Muscle layer of duodenum (tissue), 2 donors: ENCODE results near the gene PTMS.

Experiments
- H3K27ac ChIP-seq: one replicate; pipeline ENCODE4 v1.7.0; 2013; ENCODE audit warnings: mild to moderate bottlenecking, low read length
- H3K27me3 ChIP-seq: one replicate; pipeline ENCODE4 v1.7.0; 2013; ENCODE audit warnings: low read depth, mild to moderate bottlenecking, control low read depth, low read length
- H3K36me3 ChIP-seq, 2 donors: one replicate each; pipeline ENCODE4 v1.7.0; 2013; ENCODE audit warnings: low read length in 2 of 2, control low read depth in 1 of 2, mild to moderate bottlenecking in 1 of 2; ENCODE audit not compliant: insufficient read depth in 2 of 2, control insufficient read depth in 1 of 2
- H3K4me1 ChIP-seq, 2 donors: one replicate each; pipeline ENCODE4 v1.7.0; 2013; ENCODE audit warnings: low read length in 2 of 2, mild to moderate bottlenecking in 2 of 2, control low read depth in 1 of 2, moderate library complexity in 1 of 2; ENCODE audit not compliant: insufficient read depth in 2 of 2, control insufficient read depth in 1 of 2
- H3K4me3 ChIP-seq, 2 donors: one replicate each; pipeline ENCODE4 v1.7.0; 2013; ENCODE audit warnings: low read length in 2 of 2, low read depth in 1 of 2, mild to moderate bottlenecking in 1 of 2
- H3K9me3 ChIP-seq, 2 donors: one replicate each; pipeline ENCODE4 v1.7.0; 2013; ENCODE audit warnings: low read length in 2 of 2, control low read depth in 1 of 2, mild to moderate bottlenecking in 1 of 2; ENCODE audit not compliant: control insufficient read depth in 1 of 2
- donor health status: healthy.

The PTMS gene

GRCh38 chr12:6795088-6795487, 28.9 kb downstream of the PTMS start:
- peaks cover 0 to 10% of the 10 kb centered on the region in 2 donors for H3K4me1 ChIP-seq
- H3K27me3 ChIP-seq, result no peaks in the 10 kb centered on the region
- H3K36me3 ChIP-seq, result no peaks in the 10 kb centered on the region
- H3K9me3 ChIP-seq, result no peaks in the 10 kb centered on the region
- no peak overlapping the region for H3K4me3 ChIP-seq
- no peak overlapping the region for H3K27ac ChIP-seq

GRCh38 chr12:6796576-6796975, 30.4 kb downstream of the PTMS start:
- no peaks in the 10 kb centered on the region for H3K27me3 ChIP-seq
- peaks cover 0 to 10% of the 10 kb centered on the region in 2 donors for H3K4me1 ChIP-seq
- no peaks in the 10 kb centered on the region for H3K9me3 ChIP-seq
- no peaks in the 10 kb centered on the region for H3K36me3 ChIP-seq
- no peak overlapping the region for H3K4me3 ChIP-seq
- no peak overlapping the region for H3K27ac ChIP-seq

- no peaks in the 10 kb centered on the region for H3K36me3 ChIP-seq
- H3K27ac ChIP-seq, result no peak overlapping the region
- no peak overlapping the region for H3K4me3 ChIP-seq
- no peaks in the 10 kb centered on the region for H3K9me3 ChIP-seq
- no peaks in the 10 kb centered on the region for H3K27me3 ChIP-seq
- H3K4me1 ChIP-seq, result no peaks in the 10 kb centered on the region
These were observed 33.0 kb downstream of the PTMS start for GRCh38 chr12:6799147-6799546.

GRCh38 chr12:6807170-6807569, 41.0 kb downstream of the PTMS start:
- no peaks in the 10 kb centered on the region for H3K4me1 ChIP-seq
- H3K27ac ChIP-seq, result no peak overlapping the region
- H3K9me3 ChIP-seq, result no peaks in the 10 kb centered on the region
- no peak overlapping the region for H3K4me3 ChIP-seq
- no peaks in the 10 kb centered on the region for H3K36me3 ChIP-seq
- no peaks in the 10 kb centered on the region for H3K27me3 ChIP-seq

GRCh38 chr12:6809056-6809455, 42.9 kb downstream of the PTMS start:
- no peaks in the 10 kb centered on the region for H3K4me1 ChIP-seq
- no peaks in the 10 kb centered on the region for H3K9me3 ChIP-seq
- no peaks in the 10 kb centered on the region for H3K36me3 ChIP-seq
- H3K27me3 ChIP-seq, result no peaks in the 10 kb centered on the region
- H3K27ac ChIP-seq, result no peak overlapping the region
- no peak overlapping the region for H3K4me3 ChIP-seq

- no peak overlapping the region for H3K27ac ChIP-seq
- no peaks in the 10 kb centered on the region for H3K9me3 ChIP-seq
- no peak overlapping the region for H3K4me3 ChIP-seq
- H3K4me1 ChIP-seq, result no peaks in the 10 kb centered on the region
- H3K27me3 ChIP-seq, result no peaks in the 10 kb centered on the region
- H3K36me3 ChIP-seq, result no peaks in the 10 kb centered on the region
These were observed 44.6 kb downstream of the PTMS start for GRCh38 chr12:6810758-6811157.

- H3K9me3 ChIP-seq, result no peaks in the 10 kb centered on the region
- no peak overlapping the region for H3K4me3 ChIP-seq
- no peaks in the 10 kb centered on the region for H3K27me3 ChIP-seq
- H3K36me3 ChIP-seq, result no peaks in the 10 kb centered on the region
- no peak overlapping the region for H3K27ac ChIP-seq
- H3K4me1 ChIP-seq, result no peaks in the 10 kb centered on the region
These were observed 47.2 kb downstream of the PTMS start for GRCh38 chr12:6813363-6813762.

GRCh38 chr12:6816598-6816997, 50.4 kb downstream of the PTMS start:
- Histone ChIP-seq H3K27ac (no peak overlapping the region), H3K4me1 (peaks cover 0 to 9% of the 10 kb centered on the region in 2 donors), H3K36me3 (no peaks in the 10 kb centered on the region), H3K9me3 (no peaks in the 10 kb centered on the region), H3K4me3 (no peak overlapping the region), H3K27me3 (no peaks in the 10 kb centered on the region)

GRCh38 chr12:6817098-6817497, 50.9 kb downstream of the PTMS start:
- Histone ChIP-seq H3K27ac (no peak overlapping the region), H3K4me1 (peaks cover 0 to 13% of the 10 kb centered on the region in 2 donors), H3K27me3 (peaks cover under 1% of the 10 kb centered on the region), H3K36me3 (no peaks in the 10 kb centered on the region), H3K9me3 (no peaks in the 10 kb centered on the region), H3K4me3 (no peak overlapping the region)

- H3K4me3 ChIP-seq, result no peak overlapping the region
- no peaks in the 10 kb centered on the region for H3K9me3 ChIP-seq
- no peaks in the 10 kb centered on the region for H3K36me3 ChIP-seq
- peaks cover 5% of the 10 kb centered on the region for H3K27me3 ChIP-seq
- no peak overlapping the region for H3K27ac ChIP-seq
- H3K4me1 ChIP-seq, result peaks cover 0 to 19% of the 10 kb centered on the region in 2 donors
These were observed 51.5 kb downstream of the PTMS start for GRCh38 chr12:6817662-6818157.

- no peaks in the 10 kb centered on the region for H3K9me3 ChIP-seq
- peaks cover 0 to 23% of the 10 kb centered on the region in 2 donors for H3K4me1 ChIP-seq
- no peak overlapping the region for H3K27ac ChIP-seq
- no peaks in the 10 kb centered on the region for H3K36me3 ChIP-seq
- H3K4me3 ChIP-seq, result no peak overlapping the region
- H3K27me3 ChIP-seq, result peaks cover 5% of the 10 kb centered on the region
These were observed 52.1 kb downstream of the PTMS start for GRCh38 chr12:6818222-6818621.

GRCh38 chr12:6818645-6819044, 52.5 kb downstream of the PTMS start:
- Histone ChIP-seq H3K4me1 (peaks cover 0 to 23% of the 10 kb centered on the region in 2 donors), H3K36me3 (no peaks in the 10 kb centered on the region), H3K27ac (no peak overlapping the region), H3K9me3 (no peaks in the 10 kb centered on the region), H3K27me3 (peaks cover 5% of the 10 kb centered on the region), H3K4me3 (no peak overlapping the region)
